Cerebellar cortex (tissue), 1 donor: ENCODE measurements around the gene RCAN3.
"Not testable (repeated sequence)": the region's sequence is repeated elsewhere in the genome, so short reads cannot be mapped to it uniquely, and the experiment has no call there.

Experiments used
- DNase-seq: peaks from one replicate; pipeline ENCODE4 v3.0.0-alpha.2; 2015; ENCODE audit warnings: low spot score

Gene RCAN3

GRCh38 chr1:24502709-24503058, at the start of gene RCAN3:
Gene RCAN3 (plus strand): TSS chr1:24502836. CDS start chr1:24514373, 11,537 bp downstream.
- peak; percentile 73 for DNase-seq

- DNase-seq: no peak
These were observed 49.6 kb upstream of the RCAN3 start for GRCh38 chr1:24452922-24453485.

- DNase-seq: no peak
These were observed 48.0 kb upstream of the RCAN3 start for GRCh38 chr1:24454673-24455072.

GRCh38 chr1:24455272-24455671, 47.4 kb upstream of the RCAN3 start:
- DNase-seq: no peak

- no peak for DNase-seq
These were observed 44.8 kb upstream of the RCAN3 start for GRCh38 chr1:24457866-24458265.

GRCh38 chr1:24459551-24460266, 42.9 kb upstream of the RCAN3 start:
- no peak for DNase-seq

- not testable (repeated sequence) for DNase-seq
These were observed 40.5 kb upstream of the RCAN3 start for GRCh38 chr1:24462128-24462527.

- peak; percentile 29 for DNase-seq
These were observed 38.6 kb upstream of the RCAN3 start for GRCh38 chr1:24463776-24464735.

- no peak for DNase-seq
These were observed 37.5 kb upstream of the RCAN3 start for GRCh38 chr1:24465099-24465498.

GRCh38 chr1:24465638-24466037, 37.0 kb upstream of the RCAN3 start:
- no peak for DNase-seq

- no peak for DNase-seq
These were observed 33.8 kb upstream of the RCAN3 start for GRCh38 chr1:24468685-24469316.

GRCh38 chr1:24470592-24470991, 32.0 kb upstream of the RCAN3 start:
- DNase-seq: no peak

- DNase-seq: no peak
These were observed 29.9 kb upstream of the RCAN3 start for GRCh38 chr1:24472527-24473251.

GRCh38 chr1:24474193-24474592, 28.4 kb upstream of the RCAN3 start:
- DNase-seq: no peak

GRCh38 chr1:24475700-24476099, 26.9 kb upstream of the RCAN3 start:
- DNase-seq: no peak

- DNase-seq: no peak
These were observed 26.1 kb upstream of the RCAN3 start for GRCh38 chr1:24476571-24476970.

GRCh38 chr1:24477309-24477708, 25.3 kb upstream of the RCAN3 start:
- no peak for DNase-seq

- no peak for DNase-seq
These were observed 21.5 kb upstream of the RCAN3 start for GRCh38 chr1:24481101-24481500.

- no peak for DNase-seq
These were observed 20.6 kb upstream of the RCAN3 start for GRCh38 chr1:24481843-24482610.

- DNase-seq: no peak
These were observed 19.2 kb upstream of the RCAN3 start for GRCh38 chr1:24483441-24483840.

- no peak for DNase-seq
These were observed 18.4 kb upstream of the RCAN3 start for GRCh38 chr1:24484199-24484598.
